ENCODE results near the gene HACL1. TPM values are rescaled to one million over a fixed set of nuclear protein-coding genes. Genes with fewer than 3 reads are reported as not detected.
A peak's percentile ranks its signal among the peaks of the same experiment; 100 is the strongest.
"Not testable (repeated sequence)": the region's sequence is repeated elsewhere in the genome, so short reads cannot be mapped to it uniquely, and the experiment has no call there.

HACL1 gene
- total and polyA plus RNA-seq, 10 donors: 18.2 to 30.1 (median 23.5) TPM

DNA sequence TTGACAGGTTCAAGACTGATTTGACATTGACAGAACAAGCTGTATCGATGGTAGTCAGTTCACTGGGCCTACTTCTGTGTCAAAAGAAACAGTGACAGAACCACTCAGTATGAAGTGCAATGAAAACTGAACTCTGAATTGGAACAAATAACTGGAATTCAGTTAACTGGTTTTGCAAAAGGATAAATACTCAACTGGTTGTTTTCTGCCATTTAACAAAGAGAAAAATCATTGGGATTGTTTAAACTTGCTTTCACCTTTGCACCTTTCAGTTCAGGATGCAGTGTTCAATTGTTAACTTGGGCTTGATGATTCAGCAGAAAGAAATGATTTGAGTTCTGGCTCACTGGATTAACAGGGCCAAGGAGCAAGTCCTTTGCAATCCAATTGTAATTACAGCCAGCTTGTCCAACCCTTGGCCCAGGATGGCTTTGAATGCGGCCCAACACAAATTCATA lies 5.1 kb upstream of the HACL1 start:
- Histone ChIP-seq H3K9me3 (no peaks in the 10 kb centered on the region), H3K27me3 (replicated peaks in 1 of 7) (no peaks in the 10 kb centered on the region), H3K4me3 (no peak overlapping the region), H3K4me1 (peaks cover 5 to 68% (median 21%) of the 10 kb centered on the region in 6 donors), H3K27ac (peak overlapping the region in 6 of 8 donors; percentile 52 to 79 (median 70)), H3K36me3 (peaks cover 0 to 9% (median 0%) of the 10 kb centered on the region in 6 donors)
- intact Hi-C loops (cut with DNase I; ENCODE audit: low total_unique reads): no loop called here
- 76 to 84% (median 81%) methylated on average over 2 of the region's 2 CpGs for WGBS, 5 donors
- no peak for TF ChIP-seq POLR2AphosphoS5 (IDR thresholded peaks at IDR 0.05)
- TF ChIP-seq POLR2A (IDR thresholded peaks at IDR 0.05): no peak
- TF ChIP-seq, protein P1, sequence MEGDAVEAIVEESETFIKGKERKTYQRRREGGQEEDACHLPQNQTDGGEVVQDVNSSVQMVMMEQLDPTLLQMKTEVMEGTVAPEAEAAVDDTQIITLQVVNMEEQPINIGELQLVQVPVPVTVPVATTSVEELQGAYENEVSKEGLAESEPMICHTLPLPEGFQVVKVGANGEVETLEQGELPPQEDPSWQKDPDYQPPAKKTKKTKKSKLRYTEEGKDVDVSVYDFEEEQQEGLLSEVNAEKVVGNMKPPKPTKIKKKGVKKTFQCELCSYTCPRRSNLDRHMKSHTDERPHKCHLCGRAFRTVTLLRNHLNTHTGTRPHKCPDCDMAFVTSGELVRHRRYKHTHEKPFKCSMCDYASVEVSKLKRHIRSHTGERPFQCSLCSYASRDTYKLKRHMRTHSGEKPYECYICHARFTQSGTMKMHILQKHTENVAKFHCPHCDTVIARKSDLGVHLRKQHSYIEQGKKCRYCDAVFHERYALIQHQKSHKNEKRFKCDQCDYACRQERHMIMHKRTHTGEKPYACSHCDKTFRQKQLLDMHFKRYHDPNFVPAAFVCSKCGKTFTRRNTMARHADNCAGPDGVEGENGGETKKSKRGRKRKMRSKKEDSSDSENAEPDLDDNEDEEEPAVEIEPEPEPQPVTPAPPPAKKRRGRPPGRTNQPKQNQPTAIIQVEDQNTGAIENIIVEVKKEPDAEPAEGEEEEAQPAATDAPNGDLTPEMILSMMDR (IDR thresholded peaks at IDR 0.05 in 8 of 11, conservative IDR thresholded peaks at IDR 0.05 in 3 of 11): no peak
- no peak for DNase-seq

DNA sequence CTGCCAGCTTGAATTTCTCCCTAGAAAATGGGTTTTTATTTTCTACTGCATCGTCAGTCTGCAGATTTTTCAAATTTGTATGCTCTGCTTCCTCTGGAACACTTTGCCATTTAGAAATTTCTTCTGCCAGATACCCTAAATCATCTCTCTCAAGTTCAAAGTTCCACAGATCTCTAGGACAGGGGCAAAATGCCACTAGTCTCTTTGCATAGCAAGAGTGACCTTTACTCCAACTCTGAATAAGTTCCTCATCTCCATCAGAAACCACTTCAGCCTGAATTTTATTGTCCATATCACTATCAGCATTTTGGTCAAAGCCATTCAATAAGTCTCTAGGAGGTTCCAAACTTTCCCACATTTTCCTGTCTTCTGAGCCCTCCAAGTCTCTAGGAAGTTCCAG lies 3.2 kb upstream of the HACL1 start:
- H3K4me3 ChIP-seq; H3K9me3 ChIP-seq; H3K27me3 ChIP-seq (replicated peaks in 1 of 7); DNase-seq; intact Hi-C loops (cut with DNase I; ENCODE audit: low total_unique reads): not testable (repeated sequence)
- H3K27ac ChIP-seq: peak overlapping the region in 1 of 8 donors; percentile 44
- WGBS, 5 donors: 92 to 96% (median 93%) methylated on average over 1 of the region's 1 CpG
- peaks cover 18 to 78% (median 35%) of the 10 kb centered on the region in 6 donors for H3K4me1 ChIP-seq
- peaks cover 0 to 17% (median 0%) of the 10 kb centered on the region in 6 donors for H3K36me3 ChIP-seq

DNA sequence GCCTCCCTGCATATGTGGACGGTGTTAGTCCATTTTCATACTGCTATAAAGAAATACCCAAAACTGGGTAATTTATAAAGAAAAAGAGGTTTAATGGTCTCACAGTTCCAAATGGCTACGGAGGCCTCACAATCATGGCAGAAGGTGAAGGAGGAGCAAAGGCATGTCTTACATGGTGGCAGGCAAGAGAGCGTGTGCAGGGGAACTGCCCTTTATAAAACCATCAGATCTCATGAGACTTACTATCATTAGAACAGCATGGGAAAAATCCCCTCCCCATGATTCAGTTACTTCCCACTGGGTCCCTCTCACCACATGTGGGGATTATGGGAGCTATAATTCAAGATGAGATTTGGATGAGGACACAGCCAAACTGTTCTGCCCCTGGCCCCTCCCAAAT lies 1.4 kb upstream of the HACL1 start:
- Histone ChIP-seq H3K4me1 (peaks cover 21 to 78% (median 39%) of the 10 kb centered on the region in 6 donors), H3K36me3 (peaks cover 0 to 35% (median 11%) of the 10 kb centered on the region in 6 donors), H3K4me3 (peak overlapping the region in 4 of 8 donors; percentile 80 to 89 (median 84)), H3K27ac (peak overlapping the region in 4 of 8 donors; percentile 91 to 94 (median 92))
- H3K27me3 ChIP-seq (replicated peaks in 1 of 7); H3K9me3 ChIP-seq; DNase-seq; intact Hi-C loops (cut with DNase I; ENCODE audit: low total_unique reads): not testable (repeated sequence)
- WGBS, 5 donors: 91 to 96% (median 92%) methylated on average over 3 of the region's 3 CpGs

DNA sequence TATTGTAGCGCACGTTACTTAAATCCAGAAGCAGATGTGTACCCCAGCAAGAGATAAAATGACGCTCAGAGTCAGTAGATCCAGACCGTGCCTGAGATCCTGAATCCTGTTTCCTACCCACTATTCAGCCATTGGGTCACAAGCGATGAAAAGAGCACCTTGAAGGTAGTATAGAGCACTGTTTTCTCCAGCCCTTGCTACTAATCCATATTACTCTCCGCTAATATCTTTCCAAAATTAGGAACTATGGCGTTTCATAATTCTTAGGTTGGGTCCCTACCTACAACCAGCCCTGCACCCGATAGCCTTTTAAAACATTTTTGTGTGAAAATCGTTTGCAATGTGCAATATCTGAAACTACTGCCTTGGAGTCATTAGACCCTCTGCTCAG lies 772 bp upstream of the HACL1 start:
- Histone ChIP-seq H3K4me3 (peak overlapping the region; percentile 63 to 94 (median 84)), H3K4me1 (peaks cover 18 to 72% (median 36%) of the 10 kb centered on the region in 6 donors), H3K9me3 (no peaks in the 10 kb centered on the region), H3K27ac (peak overlapping the region; percentile 84 to 94 (median 92)), H3K36me3 (peaks cover 0 to 41% (median 18%) of the 10 kb centered on the region in 6 donors), H3K27me3 (replicated peaks in 1 of 7) (no peaks in the 10 kb centered on the region)
- no peak for DNase-seq
- WGBS, 5 donors: 1 to 4% (median 2%) methylated on average over 9 of the region's 9 CpGs
- TF ChIP-seq POLR2A (IDR thresholded peaks at IDR 0.05) (no peak), POLR2AphosphoS5 (IDR thresholded peaks at IDR 0.05) (no peak)
- TF ChIP-seq, protein P1 (IDR thresholded peaks at IDR 0.05 in 8 of 11, conservative IDR thresholded peaks at IDR 0.05 in 3 of 11): no peak
- intact Hi-C loops (cut with DNase I; ENCODE audit: low total_unique reads): no loop called here

DNA sequence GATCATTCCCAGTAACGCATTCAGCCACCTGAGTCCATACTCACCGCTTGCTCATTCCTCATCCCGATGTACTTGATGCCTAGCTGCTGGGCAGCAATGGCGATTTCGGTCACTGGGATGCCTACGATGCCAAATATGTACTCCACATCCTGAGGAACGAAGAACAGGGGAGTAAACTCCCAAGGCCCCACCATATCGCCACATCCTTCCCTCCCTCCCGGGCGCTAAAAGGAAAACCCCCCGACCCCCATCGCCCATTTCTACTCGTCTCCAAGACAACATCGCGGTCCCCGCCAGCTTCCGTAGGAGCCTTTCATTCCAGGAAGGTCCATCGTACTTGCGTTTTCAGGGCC lies 347 bp downstream of the HACL1 start:
- Histone ChIP-seq H3K27me3 (replicated peaks in 1 of 7) (no peaks in the 10 kb centered on the region), H3K4me1 (peaks cover 17 to 60% (median 32%) of the 10 kb centered on the region in 6 donors), H3K36me3 (peaks cover 0 to 52% (median 24%) of the 10 kb centered on the region in 6 donors), H3K9me3 (no peaks in the 10 kb centered on the region), H3K27ac (peak overlapping the region; percentile 84 to 94 (median 92)), H3K4me3 (peak overlapping the region; percentile 63 to 94 (median 84))
- 0 to 2% (median 1%) methylated on average over 19 of the region's 19 CpGs for WGBS, 5 donors
- TF ChIP-seq POLR2AphosphoS5 (IDR thresholded peaks at IDR 0.05) (no peak), POLR2A (IDR thresholded peaks at IDR 0.05) (no peak)
- TF ChIP-seq, protein P1 (IDR thresholded peaks at IDR 0.05 in 8 of 11, conservative IDR thresholded peaks at IDR 0.05 in 3 of 11): no peak
- intact Hi-C loops (cut with DNase I; ENCODE audit: low total_unique reads): no loop called here
- no peak for DNase-seq
